Uterus (tissue), 4 donors: Measurements from ENCODE around the gene SAMD3. TPM values are rescaled to one million over a fixed set of nuclear protein-coding genes. Genes with fewer than 3 reads are reported as not detected.
A peak's percentile ranks its signal among the peaks of the same experiment; 100 is the strongest.
"Not testable (repeated sequence)": the region's sequence is repeated elsewhere in the genome, so short reads cannot be mapped to it uniquely, and the experiment has no call there.

Experiments used
- DNase-seq, 2 donors: peaks; one replicate each; pipeline ENCODE4 v3.0.0-alpha.2; 2019 to 2020
- H3K27ac ChIP-seq, 2 donors: fragments of 200-600 bp; sonication (generic); 1 replicate in 1 of 2; 2 replicates in 1 of 2; pipeline ENCODE4 v1.5.1; 2016 to 2018
- H3K27me3 ChIP-seq, 2 donors: fragments of 200-600 bp; sonication (generic); one replicate each; pipeline ENCODE4 v1.5.1; 2018 to 2019; ENCODE audit warnings: control low read depth in 1 of 2
- H3K36me3 ChIP-seq, 2 donors: fragments of 200-600 bp; sonication (generic); one replicate each; pipeline ENCODE4 v1.5.1; 2019; ENCODE audit warnings: control low read depth in 1 of 2
- H3K4me1 ChIP-seq, 2 donors: fragments of 200-600 bp; sonication (generic); one replicate each; pipeline ENCODE4 v1.5.1; 2018 to 2019; ENCODE audit warnings: control low read depth in 1 of 2
- H3K4me3 ChIP-seq, 2 donors: fragments of 200-600 bp; sonication (generic); 1 replicate in 1 of 2; 2 replicates in 1 of 2; pipeline ENCODE4 v1.5.1; 2018 to 2019; ENCODE audit warnings: mild to moderate bottlenecking in 1 of 2
- H3K9me3 ChIP-seq, 2 donors: fragments of 200-600 bp; sonication (generic); one replicate each; pipeline ENCODE4 v1.5.1; 2019; ENCODE audit warnings: control low read depth in 1 of 2
- CTCF ChIP-seq, 4 experiments: fragments of 200-600 bp in 2 of 4; fragments of 450-650 bp in 2 of 4; sonication (generic) in 2 of 4; IDR thresholded peaks; one replicate each; pipeline ENCODE4 v1.5.1; 2016 to 2019; ENCODE audit warnings: antibody characterized with exemption in 4 of 4, mild to moderate bottlenecking in 2 of 4, moderate library complexity in 1 of 4
- POLR2A ChIP-seq, 2 donors: fragments of 450-650 bp; IDR thresholded peaks; one replicate each; pipeline ENCODE4 v1.6.1; 2016; ENCODE audit warnings: antibody characterized with exemption in 2 of 2, mild to moderate bottlenecking in 1 of 2, moderate library complexity in 1 of 2
- intact Hi-C: fragments of 100-400 bp; cut with DNase I; formaldehyde crosslinking; loops from one replicate; pipeline ENCODE4 v1.15.1; 2023; ENCODE audit warnings: low total_unique reads
- total RNA-seq, 4 donors: library from RNA; depleted of rRNA in 3 of 4; stranded (reverse); fragments of >200 nt in 3 of 4; gene quantifications; one replicate each; pipeline versions ENCODE4 v1.1.0 to v1.2.4, GENCODE V29; 2014 to 2023
- donor health status: DM: yes; HTN: yes; CAD: no.

SAMD3 gene
- total RNA-seq, 4 donors from 2014 or later: 4.1 to 10.0 (median 4.5) TPM

GRCh38 chr6:130240232-130240631, 17.5 kb upstream of the SAMD3 start:
- no peaks in the 10 kb centered on the region for H3K36me3 ChIP-seq
- H3K4me3 ChIP-seq: no peak overlapping the region
- peak overlapping the region in 1 of 2 donors; percentile 24 for H3K27ac ChIP-seq
- TF ChIP-seq CTCF (IDR thresholded peaks at IDR 0.05) (no peak), POLR2A (IDR thresholded peaks at IDR 0.05) (no peak)
- intact Hi-C loops: no loop called here
- H3K27me3 ChIP-seq: no peaks in the 10 kb centered on the region
- no peak for DNase-seq
- no peaks in the 10 kb centered on the region for H3K4me1 ChIP-seq
- no peaks in the 10 kb centered on the region for H3K9me3 ChIP-seq

GRCh38 chr6:130239755-130240154, 17.0 kb upstream of the SAMD3 start:
- no peaks in the 10 kb centered on the region for H3K9me3 ChIP-seq
- intact Hi-C loops: no loop called here
- TF ChIP-seq CTCF (IDR thresholded peaks at IDR 0.05) (no peak), POLR2A (IDR thresholded peaks at IDR 0.05) (no peak)
- no peaks in the 10 kb centered on the region for H3K27me3 ChIP-seq
- no peaks in the 10 kb centered on the region for H3K4me1 ChIP-seq
- no peaks in the 10 kb centered on the region for H3K36me3 ChIP-seq
- no peak overlapping the region for H3K4me3 ChIP-seq
- no peak overlapping the region for H3K27ac ChIP-seq
- no peak for DNase-seq

GRCh38 chr6:130233330-130233729, 10.6 kb upstream of the SAMD3 start:
- Histone ChIP-seq H3K4me1 (no peaks in the 10 kb centered on the region), H3K27ac (no peak overlapping the region), H3K4me3 (no peak overlapping the region), H3K9me3 (no peaks in the 10 kb centered on the region), H3K36me3 (no peaks in the 10 kb centered on the region), H3K27me3 (no peaks in the 10 kb centered on the region)
- TF ChIP-seq POLR2A (IDR thresholded peaks at IDR 0.05): no peak
- no peak for TF ChIP-seq CTCF (IDR thresholded peaks at IDR 0.05)
- intact Hi-C loops: no loop called here
- no peak for DNase-seq

GRCh38 chr6:130230531-130230930, 7.8 kb upstream of the SAMD3 start:
- H3K27me3 ChIP-seq, H3K36me3 ChIP-seq, H3K4me3 ChIP-seq, H3K4me1 ChIP-seq, H3K27ac ChIP-seq, H3K9me3 ChIP-seq, intact Hi-C loops, DNase-seq: not testable (repeated sequence)

GRCh38 chr6:130229645-130230044, 6.9 kb upstream of the SAMD3 start:
- DNase-seq: no peak
- no peak for TF ChIP-seq CTCF (IDR thresholded peaks at IDR 0.05)
- TF ChIP-seq POLR2A (IDR thresholded peaks at IDR 0.05): no peak
- no peak overlapping the region for H3K27ac ChIP-seq
- no peaks in the 10 kb centered on the region for H3K27me3 ChIP-seq
- intact Hi-C loops: no loop called here
- H3K9me3 ChIP-seq: no peaks in the 10 kb centered on the region
- no peaks in the 10 kb centered on the region for H3K36me3 ChIP-seq
- H3K4me1 ChIP-seq: no peaks in the 10 kb centered on the region
- H3K4me3 ChIP-seq: no peak overlapping the region

- intact Hi-C loops: no loop called here
- DNase-seq: no peak
- Histone ChIP-seq H3K36me3 (no peaks in the 10 kb centered on the region), H3K4me3 (no peak overlapping the region), H3K9me3 (no peaks in the 10 kb centered on the region), H3K4me1 (no peaks in the 10 kb centered on the region), H3K27ac (no peak overlapping the region), H3K27me3 (no peaks in the 10 kb centered on the region)
- TF ChIP-seq CTCF (IDR thresholded peaks at IDR 0.05): no peak
- TF ChIP-seq POLR2A (IDR thresholded peaks at IDR 0.05): no peak
These were observed 757 bp upstream of the SAMD3 start for GRCh38 chr6:130223508-130223907.
